ENCODE measurements around the gene GAS6. TPM values are rescaled to one million over a fixed set of nuclear protein-coding genes. Genes with fewer than 3 reads are reported as not detected.
A peak's percentile ranks its signal among the peaks of the same experiment; 100 is the strongest.

The GAS6 gene
- total and polyA plus RNA-seq, 3 donors from 2014 or later: 193 to 575 (median 416) TPM

GRCh38 chr13:113845055-113845454, 18.8 kb downstream of the GAS6 start:
- intact Hi-C loops (cut with DNase I; ENCODE audit: low total_unique reads): no loop called here
- Histone ChIP-seq H3K27me3 (no peaks in the 10 kb centered on the region), H3K27ac (peak overlapping the region in 1 of 2 donors; percentile 25), H3K4me3 (no peak overlapping the region), H3K36me3 (ENCODE audit: low read depth, missing control alignments) (no peaks in the 10 kb centered on the region), H3K9me3 (no peaks in the 10 kb centered on the region), H3K4me1 (peaks cover 52% of the 10 kb centered on the region)
- 75 to 91% methylated on average over 11 to 13 of the region's 13 CpGs for WGBS, 2 donors
- DNase-seq: no peak
- TF ChIP-seq CTCF (IDR thresholded peaks at IDR 0.05): no peak
- no peak for TF ChIP-seq POLR2A (IDR thresholded peaks at IDR 0.05)

GRCh38 chr13:113843864-113844556, 19.9 kb downstream of the GAS6 start:
- peak overlapping the region; percentile 25 to 55 for H3K27ac ChIP-seq
- WGBS, 2 donors: 53 to 71% methylated on average over 15 to 26 of the region's 26 CpGs
- no peaks in the 10 kb centered on the region for H3K27me3 ChIP-seq
- intact Hi-C loops (cut with DNase I; ENCODE audit: low total_unique reads): no loop called here
- no peak overlapping the region for H3K4me3 ChIP-seq
- no peak for TF ChIP-seq CTCF (IDR thresholded peaks at IDR 0.05)
- no peak for TF ChIP-seq POLR2A (IDR thresholded peaks at IDR 0.05)
- H3K9me3 ChIP-seq: no peaks in the 10 kb centered on the region
- no peaks in the 10 kb centered on the region for H3K36me3 ChIP-seq (ENCODE audit: low read depth, missing control alignments)
- H3K4me1 ChIP-seq: peaks cover 55% of the 10 kb centered on the region
- peak; percentile 83 for DNase-seq

GRCh38 chr13:113843063-113843654, 20.7 kb downstream of the GAS6 start:
- TF ChIP-seq POLR2A (IDR thresholded peaks at IDR 0.05) (no peak), CTCF (IDR thresholded peaks at IDR 0.05) (no peak)
- H3K4me1 ChIP-seq: peaks cover 56% of the 10 kb centered on the region
- no peaks in the 10 kb centered on the region for H3K36me3 ChIP-seq (ENCODE audit: low read depth, missing control alignments)
- no peak overlapping the region for H3K4me3 ChIP-seq
- H3K27ac ChIP-seq: peak overlapping the region; percentile 25 to 55
- no peaks in the 10 kb centered on the region for H3K27me3 ChIP-seq
- no peak for DNase-seq
- 88 to 94% methylated on average over 20 to 30 of the region's 30 CpGs for WGBS, 2 donors
- no peaks in the 10 kb centered on the region for H3K9me3 ChIP-seq
- intact Hi-C loops (cut with DNase I; ENCODE audit: low total_unique reads): no loop called here

- intact Hi-C loops (cut with DNase I; ENCODE audit: low total_unique reads): no loop called here
- 91 to 95% methylated on average over 16 to 29 of the region's 29 CpGs for WGBS, 2 donors
- Histone ChIP-seq H3K27me3 (no peaks in the 10 kb centered on the region), H3K27ac (no peak overlapping the region), H3K4me1 (peaks cover 62% of the 10 kb centered on the region), H3K4me3 (no peak overlapping the region), H3K9me3 (no peaks in the 10 kb centered on the region), H3K36me3 (ENCODE audit: low read depth, missing control alignments) (no peaks in the 10 kb centered on the region)
- TF ChIP-seq POLR2A (IDR thresholded peaks at IDR 0.05) (no peak), CTCF (IDR thresholded peaks at IDR 0.05) (no peak)
- DNase-seq: no peak
Measured at GRCh38 chr13:113842336-113843062, 21.4 kb downstream of the GAS6 start.
